ENCODE measurements around the gene PCNX3. TPM values are rescaled to one million over a fixed set of nuclear protein-coding genes. Genes with fewer than 3 reads are reported as not detected.

The PCNX3 gene
- polyA plus RNA-seq, 1 experiment, result 19.7 TPM

DNA sequence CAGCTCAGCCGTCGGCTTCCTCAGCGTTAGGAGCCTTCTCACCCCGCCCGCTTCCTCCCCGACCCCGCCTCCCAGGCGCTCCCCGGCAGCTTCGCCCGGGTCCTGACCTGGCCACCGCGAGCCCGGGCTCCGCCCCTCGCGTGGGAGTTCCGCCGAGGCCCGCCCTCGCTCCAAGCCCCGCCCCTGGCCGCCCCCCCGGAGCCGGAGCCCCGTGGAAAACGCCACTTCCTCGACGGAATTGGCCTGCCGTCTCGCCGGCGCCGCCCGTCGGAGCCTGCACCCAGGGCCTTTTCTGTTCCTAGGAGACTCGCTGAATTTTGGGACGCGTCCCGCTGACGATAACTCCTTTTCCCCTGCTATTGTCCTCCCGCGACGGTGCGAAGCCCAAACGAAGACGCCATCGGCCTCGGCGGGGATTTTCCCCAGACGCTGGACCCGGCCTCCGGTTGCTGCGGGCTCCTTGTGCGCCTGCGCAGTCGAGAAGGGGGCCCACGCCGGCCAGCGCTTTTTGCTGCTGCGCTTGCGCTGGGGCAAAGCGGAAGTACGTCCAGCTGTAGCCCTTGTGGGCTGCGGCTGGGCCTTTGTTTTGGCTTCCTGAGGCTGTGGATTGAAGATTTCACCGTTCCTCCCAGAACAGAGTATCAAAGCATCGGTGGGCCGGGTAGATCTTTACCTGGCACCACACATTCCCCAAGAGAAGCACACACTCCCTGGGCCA is 37.1 kb downstream of the PCNX3 start:
- POLR2A ChIA-PET, result interaction anchor here (0.6 to 1.2 kb wide), 6 partner anchors 11 to 279 kb away, joined by 3 to 12 read pairs (median 4); partner anchors contain the start of genes FIBP and SIPA1
- H3K27me3 ChIP-seq (ENCODE audit: control insufficient read depth, insufficient read depth, low read length), result no peaks in the 10 kb centered on the region
- CTCF ChIA-PET, result interaction anchor here (1.2 to 1.9 kb wide), 6 partner anchors 10 to 236 kb away, joined by 3 to 5 read pairs (median 4); partner anchors contain the start of genes FIBP, KAT5, MUS81 and RELA
- peak; percentile 66 for DNase-seq (ENCODE audit: low read depth)
- peak overlapping the region; percentile 47 for H3K4me3 ChIP-seq (ENCODE audit: low read depth, low read length)
- peaks cover 43% of the 10 kb centered on the region for H3K36me3 ChIP-seq (ENCODE audit: control insufficient read depth, insufficient read depth, low read length)
- TF ChIP-seq, protein P1, sequence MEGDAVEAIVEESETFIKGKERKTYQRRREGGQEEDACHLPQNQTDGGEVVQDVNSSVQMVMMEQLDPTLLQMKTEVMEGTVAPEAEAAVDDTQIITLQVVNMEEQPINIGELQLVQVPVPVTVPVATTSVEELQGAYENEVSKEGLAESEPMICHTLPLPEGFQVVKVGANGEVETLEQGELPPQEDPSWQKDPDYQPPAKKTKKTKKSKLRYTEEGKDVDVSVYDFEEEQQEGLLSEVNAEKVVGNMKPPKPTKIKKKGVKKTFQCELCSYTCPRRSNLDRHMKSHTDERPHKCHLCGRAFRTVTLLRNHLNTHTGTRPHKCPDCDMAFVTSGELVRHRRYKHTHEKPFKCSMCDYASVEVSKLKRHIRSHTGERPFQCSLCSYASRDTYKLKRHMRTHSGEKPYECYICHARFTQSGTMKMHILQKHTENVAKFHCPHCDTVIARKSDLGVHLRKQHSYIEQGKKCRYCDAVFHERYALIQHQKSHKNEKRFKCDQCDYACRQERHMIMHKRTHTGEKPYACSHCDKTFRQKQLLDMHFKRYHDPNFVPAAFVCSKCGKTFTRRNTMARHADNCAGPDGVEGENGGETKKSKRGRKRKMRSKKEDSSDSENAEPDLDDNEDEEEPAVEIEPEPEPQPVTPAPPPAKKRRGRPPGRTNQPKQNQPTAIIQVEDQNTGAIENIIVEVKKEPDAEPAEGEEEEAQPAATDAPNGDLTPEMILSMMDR (IDR thresholded peaks at IDR 0.05; ENCODE audit: insufficient read depth, low read depth, low read length), result no peak

DNA sequence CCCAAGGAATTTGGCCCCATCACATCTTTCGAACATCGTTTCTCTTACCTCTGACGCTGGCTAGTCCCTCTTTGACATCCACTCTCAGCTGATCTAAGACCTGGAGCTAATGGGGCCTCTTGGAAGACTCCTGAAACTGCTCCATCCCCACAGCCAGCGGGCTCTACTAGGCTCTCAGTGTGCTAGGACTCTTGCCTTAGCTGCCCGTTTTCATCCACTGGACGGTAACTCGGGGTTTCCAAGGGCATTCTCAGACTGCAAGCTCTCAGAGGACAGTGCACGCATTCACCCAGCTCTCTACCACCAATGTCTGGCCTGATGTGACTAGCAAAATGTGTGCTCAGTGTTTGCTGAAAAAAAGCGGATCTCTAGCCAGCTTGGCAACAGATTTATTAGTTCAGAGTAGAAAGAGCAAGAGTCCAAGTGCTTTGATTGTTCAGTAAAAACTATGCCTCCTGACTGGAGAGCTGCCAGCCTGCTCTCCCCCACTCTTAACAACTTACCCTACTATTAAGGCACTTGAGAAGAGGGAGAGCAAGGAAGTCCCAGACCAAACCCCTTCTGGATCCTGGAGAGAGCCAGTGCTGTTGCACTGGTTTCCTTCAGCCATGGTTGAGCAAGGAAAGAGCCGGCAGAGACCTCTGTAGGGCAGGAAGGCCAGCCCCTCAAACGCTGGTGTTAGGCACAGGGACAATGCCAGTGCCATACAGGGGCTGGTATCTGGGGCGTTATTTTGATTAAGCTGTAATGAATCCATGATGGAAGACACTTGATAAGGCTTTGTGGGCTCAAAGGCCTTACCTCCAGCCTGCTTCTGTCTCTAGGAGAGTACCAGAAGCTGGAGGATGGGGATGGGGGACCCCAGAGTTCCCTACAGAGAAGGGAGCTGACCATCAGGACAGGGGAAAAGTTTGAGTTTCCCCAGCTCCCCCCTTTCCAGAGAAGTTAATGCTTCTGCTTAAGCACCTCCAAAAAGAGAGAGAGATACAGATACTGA is 38.0 kb downstream of the PCNX3 start:
- no peak for DNase-seq (ENCODE audit: low read depth)
- Histone ChIP-seq H3K27me3 (ENCODE audit: control insufficient read depth, insufficient read depth, low read length) (no peaks in the 10 kb centered on the region), H3K36me3 (ENCODE audit: control insufficient read depth, insufficient read depth, low read length) (peaks cover 51% of the 10 kb centered on the region), H3K4me3 (ENCODE audit: low read depth, low read length) (no peak overlapping the region)
- ChIA-PET CTCF (interaction anchor here (0.5 to 1.9 kb wide), 7 partner anchors 10 to 235 kb away, joined by 3 to 5 read pairs (median 5); partner anchors contain the start of genes FIBP, KAT5, MUS81 and RELA), POLR2A (interaction anchor here (1.0 kb wide), 1 partner anchor 11 kb away, joined by 3 read pairs; no protein-coding TSS in a partner anchor)
- TF ChIP-seq, protein P1 (IDR thresholded peaks at IDR 0.05; ENCODE audit: insufficient read depth, low read depth, low read length), result no peak

DNA sequence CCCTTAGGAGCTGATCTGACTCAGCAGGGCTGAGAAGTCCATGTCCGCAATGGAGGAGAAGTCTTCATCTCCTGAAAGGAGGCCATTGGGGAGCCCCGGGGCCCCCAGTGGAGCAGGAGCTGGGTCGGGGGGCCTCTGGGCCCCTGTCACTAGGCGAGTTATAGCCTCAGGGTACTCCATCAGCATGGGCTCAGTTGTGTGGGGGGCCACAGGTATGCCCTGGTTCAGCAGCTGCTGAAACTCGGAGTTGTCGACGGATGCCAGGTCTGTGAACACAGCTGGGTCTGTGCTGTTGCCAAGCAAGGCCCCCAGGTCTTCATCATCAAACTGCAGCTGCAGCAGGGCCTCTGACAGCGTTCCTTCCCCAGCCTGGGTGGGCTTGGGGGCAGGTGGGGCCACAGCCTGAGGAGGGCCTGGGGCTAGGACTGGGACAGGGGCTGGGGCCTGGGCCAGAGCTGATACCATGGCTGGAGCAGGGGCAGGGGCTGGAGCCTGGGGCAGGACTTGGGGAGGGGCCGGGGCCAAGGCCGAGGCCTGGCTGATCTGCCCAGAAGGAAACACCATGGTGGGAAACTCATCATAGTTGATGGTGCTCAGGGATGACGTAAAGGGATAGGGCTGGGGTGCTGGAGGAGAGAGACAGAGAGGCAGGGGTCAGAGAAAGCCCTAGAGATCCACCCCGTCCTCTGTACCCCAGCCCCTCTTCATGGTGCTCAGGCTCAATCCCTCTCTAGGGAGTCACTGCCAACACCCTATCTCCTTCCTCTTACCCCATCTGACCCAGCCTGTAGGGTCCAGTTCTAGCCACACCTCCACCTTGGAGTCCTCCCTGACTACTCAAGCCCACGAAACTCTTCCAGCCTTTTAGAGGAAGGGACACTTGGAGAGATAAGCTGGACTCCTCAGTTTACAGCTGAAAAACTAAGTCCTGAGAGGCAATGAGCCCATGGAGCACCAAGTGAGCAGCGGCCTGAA is 39.1 kb downstream of the PCNX3 start:
- TF ChIP-seq, protein P1 (IDR thresholded peaks at IDR 0.05; ENCODE audit: insufficient read depth, low read depth, low read length), result no peak
- POLR2A ChIA-PET, result no interaction called here
- peaks cover 56% of the 10 kb centered on the region for H3K36me3 ChIP-seq (ENCODE audit: control insufficient read depth, insufficient read depth, low read length)
- CTCF ChIA-PET, result interaction anchor here (1.0 to 1.9 kb wide), 2 partner anchors 17 to 57 kb away, joined by 4 to 5 read pairs; partner anchors contain the start of genes KAT5 and SIPA1
- no peak overlapping the region for H3K4me3 ChIP-seq (ENCODE audit: low read depth, low read length)
- no peak for DNase-seq (ENCODE audit: low read depth)
- no peaks in the 10 kb centered on the region for H3K27me3 ChIP-seq (ENCODE audit: control insufficient read depth, insufficient read depth, low read length)

DNA sequence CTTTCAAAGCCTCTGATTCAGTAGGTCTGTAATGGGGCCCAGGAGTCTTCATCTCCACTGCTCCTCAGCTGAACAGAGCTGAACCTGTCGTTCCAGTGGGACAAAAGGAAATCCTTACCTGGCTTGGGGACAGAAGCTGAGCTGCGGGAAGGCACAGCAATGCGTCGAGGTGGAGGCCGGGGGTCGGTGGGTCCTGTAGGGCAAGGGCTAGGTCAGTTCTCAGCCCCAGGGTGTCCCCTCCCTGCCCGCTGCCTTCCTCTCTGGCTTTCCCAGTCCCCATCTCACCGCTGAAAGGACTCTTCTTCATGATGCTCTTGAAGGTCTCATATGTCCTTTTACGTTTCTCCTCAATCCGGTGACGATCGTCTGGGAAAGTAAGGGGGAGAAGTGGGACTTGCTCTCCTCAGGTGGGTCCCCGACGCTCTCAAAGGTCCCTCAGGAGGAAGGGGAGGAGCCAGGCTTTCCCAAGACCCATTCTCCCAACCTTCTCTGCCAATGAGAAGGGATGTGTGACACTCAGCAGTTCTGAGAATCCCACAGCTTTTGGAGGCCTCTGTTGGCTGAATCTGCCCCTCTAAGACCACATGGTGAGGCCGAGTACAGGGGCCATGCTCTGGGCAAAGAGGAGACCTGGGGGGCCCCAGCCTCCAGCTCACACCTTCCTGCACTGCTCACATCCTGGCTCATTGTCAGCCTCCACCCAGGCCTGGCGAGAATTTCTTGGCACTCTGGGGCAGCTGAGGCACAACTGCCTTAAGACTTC is 40.2 kb downstream of the PCNX3 start:
- H3K4me3 ChIP-seq (ENCODE audit: low read depth, low read length), result no peak overlapping the region
- peaks cover 56% of the 10 kb centered on the region for H3K36me3 ChIP-seq (ENCODE audit: control insufficient read depth, insufficient read depth, low read length)
- TF ChIP-seq, protein P1 (IDR thresholded peaks at IDR 0.05; ENCODE audit: insufficient read depth, low read depth, low read length), result no peak
- no peaks in the 10 kb centered on the region for H3K27me3 ChIP-seq (ENCODE audit: control insufficient read depth, insufficient read depth, low read length)
- ChIA-PET POLR2A (no interaction called here), CTCF (interaction anchor here (1.0 kb wide), 1 partner anchor 18 kb away, joined by 4 read pairs; the partner anchor contains the start of gene SIPA1)
- no peak for DNase-seq (ENCODE audit: low read depth)
